Omental fat pad (tissue), 4 donors: ENCODE data around the gene USP40. TPM values are rescaled to one million over a fixed set of nuclear protein-coding genes. Genes with fewer than 3 reads are reported as not detected.
A peak's percentile ranks its signal among the peaks of the same experiment; 100 is the strongest.

Experiments used
- ATAC-seq: fragments of 150-250 bp; one replicate; pipeline ENCODE4 v1.9.1; 2016; ENCODE audit warnings: mild to moderate bottlenecking, moderate library complexity; ENCODE audit not compliant: low FRiP score
- DNase-seq: peaks from one replicate; pipeline ENCODE4 v3.0.0-alpha.2; 2019; ENCODE audit warnings: low spot score
- CTCF ChIP-seq, 3 donors: fragments of 450-650 bp; IDR thresholded peaks; one replicate each; pipeline ENCODE4 v1.5.1; 2016 to 2017; ENCODE audit warnings: antibody characterized with exemption in 3 of 3, mild to moderate bottlenecking in 3 of 3, moderate library complexity in 2 of 3
- total RNA-seq, 4 donors: library from RNA; depleted of rRNA; stranded (reverse); fragments of >200 nt; gene quantifications; one replicate each; pipeline ENCODE4 v1.1.0, GENCODE V29; 2016

Gene USP40
- total RNA-seq, 4 donors from 2014 or later, result 23.4 to 50.6 (median 35.1) TPM

DNA sequence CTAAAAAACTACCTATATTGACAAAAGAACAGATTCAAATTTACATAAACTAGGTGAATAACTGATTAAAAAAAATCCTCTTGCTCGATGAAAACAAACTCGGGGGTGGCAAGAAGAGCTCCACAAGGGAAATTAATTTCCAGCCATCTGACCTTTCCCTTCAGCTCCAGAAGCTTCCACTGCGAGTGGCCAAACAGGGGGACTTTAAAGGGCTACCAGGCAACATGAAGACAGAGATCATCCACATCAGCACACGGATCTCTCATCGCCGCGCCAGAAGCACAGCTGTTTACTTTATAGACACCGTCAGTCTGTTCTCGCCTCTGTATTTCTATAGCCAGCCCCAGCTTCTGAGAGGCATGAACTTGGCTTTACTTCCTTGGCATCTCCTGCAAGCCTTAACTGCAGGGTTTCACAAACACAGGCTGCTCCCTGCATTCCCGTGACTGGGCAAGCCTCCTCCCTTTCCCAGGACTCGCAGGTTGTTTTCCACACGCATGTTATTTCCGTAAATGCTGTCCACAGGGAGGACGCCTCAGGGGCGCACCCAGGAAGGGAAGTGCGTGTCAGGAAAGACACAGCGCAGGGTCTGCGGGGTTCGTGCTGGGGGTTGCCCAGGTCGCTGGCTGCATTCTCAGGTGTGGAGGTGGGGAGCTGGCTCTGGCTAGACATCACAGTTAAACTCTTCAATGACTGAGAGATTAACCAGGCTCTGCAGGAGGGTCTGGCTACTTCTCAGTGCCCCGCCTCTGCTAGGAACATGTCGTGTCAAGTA is 85.0 kb downstream of the USP40 start:
- DNase-seq, result no peak
- TF ChIP-seq CTCF (IDR thresholded peaks at IDR 0.05), result no peak
- ATAC-seq, result peak; percentile 80

DNA sequence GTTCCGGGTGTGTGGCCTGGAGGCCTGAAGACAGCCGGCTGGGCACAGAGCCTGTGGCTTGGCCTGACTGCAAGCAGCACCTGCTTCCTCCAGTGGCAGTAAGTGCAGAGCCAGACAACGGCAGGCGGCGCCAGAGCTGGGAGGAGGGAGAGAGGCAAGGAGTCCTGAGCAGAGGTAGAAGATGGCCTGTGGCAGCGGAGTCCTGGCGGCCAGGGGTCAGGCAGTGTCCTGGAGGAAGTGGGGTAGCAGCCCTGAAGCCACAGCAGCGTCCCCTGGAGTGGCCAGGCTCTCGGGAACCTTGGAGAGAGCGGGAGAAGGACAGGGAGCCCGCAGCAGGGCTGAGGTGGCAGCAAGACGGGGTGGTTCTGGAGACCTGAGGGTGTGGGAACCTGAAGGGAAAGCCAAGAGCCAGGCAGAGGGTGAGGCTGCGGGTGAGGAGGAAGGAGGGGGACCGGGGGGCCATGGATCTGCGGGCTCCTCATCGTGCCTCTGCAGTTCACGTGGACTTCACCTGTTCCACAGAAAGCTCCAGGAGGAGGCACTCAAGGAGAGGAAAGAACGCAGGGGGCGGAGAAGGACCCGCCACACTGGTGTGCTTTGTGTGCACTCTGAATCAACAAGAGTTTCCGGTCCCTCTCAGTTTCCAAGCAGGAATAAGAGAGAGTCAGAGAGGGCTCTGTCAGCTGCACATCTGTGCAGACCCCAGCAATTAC is 85.9 kb downstream of the USP40 start:
- no peak for TF ChIP-seq CTCF (IDR thresholded peaks at IDR 0.05)
- ATAC-seq (peak; percentile 19), DNase-seq (peak; percentile 17)

DNA sequence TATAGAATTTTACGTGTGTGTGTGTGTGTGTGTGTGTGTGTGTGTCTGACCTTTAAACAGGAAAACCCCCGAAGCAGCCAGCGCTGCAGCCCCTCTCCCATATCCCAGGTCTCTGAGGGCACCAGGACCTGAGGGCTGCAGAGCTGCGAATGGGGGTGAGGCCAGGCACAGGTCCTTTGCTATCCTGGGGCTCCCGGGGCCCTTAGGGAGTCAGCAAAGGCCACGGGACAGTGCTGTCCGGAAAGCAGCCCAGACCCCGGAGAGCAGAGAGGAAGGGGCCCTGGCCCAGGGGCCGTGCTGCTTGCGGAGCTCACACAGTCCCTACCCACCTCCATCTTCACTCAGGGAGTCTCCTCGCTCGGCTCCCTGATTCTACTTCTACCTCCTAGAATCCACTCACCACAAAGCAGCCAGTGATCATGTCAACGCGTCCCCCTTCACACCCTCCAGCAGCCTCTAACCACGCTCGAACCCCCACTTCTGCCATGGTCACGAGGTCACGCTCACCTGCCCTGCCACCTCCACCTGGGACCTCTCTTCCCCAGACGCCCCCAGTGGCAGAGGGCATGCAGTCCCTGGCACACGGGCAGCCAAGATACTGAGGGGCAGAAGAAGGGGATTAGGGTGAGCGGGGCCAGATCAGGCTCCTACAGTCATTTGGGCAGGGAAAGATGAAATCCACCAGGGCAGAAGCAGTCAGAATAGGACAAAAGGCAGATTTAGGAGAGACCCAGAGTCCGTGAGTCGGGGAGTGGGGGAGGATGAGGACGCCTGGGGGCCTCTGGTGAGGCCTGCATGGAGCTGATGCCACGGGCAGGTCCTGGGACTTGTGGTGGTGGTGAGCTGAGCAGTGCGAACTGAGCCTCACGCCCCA is 86.7 kb downstream of the USP40 start:
- peak; percentile 12 for DNase-seq
- no peak for TF ChIP-seq CTCF (IDR thresholded peaks at IDR 0.05)
- no peak for ATAC-seq

- no peak for TF ChIP-seq CTCF (IDR thresholded peaks at IDR 0.05)
- peak; percentile 14 for DNase-seq
- ATAC-seq, result no peak
Observed at GRCh38 chr2:233477548-233478433, 88.8 kb downstream of the USP40 start.

GRCh38 chr2:233476651-233477547 is 89.7 kb downstream of the USP40 start:
- DNase-seq (peak; percentile 4), ATAC-seq (no peak)
- TF ChIP-seq CTCF (IDR thresholded peaks at IDR 0.05), result no peak
